Stimulated activated CD8-positive, alpha-beta memory T cell treated with anti-CD3 and anti-CD28 coated beads, Interleukin-15, amount 100 ng/mL, for 4 hours (primary cell): ENCODE data around the gene LRRC10B.

Experiments used
- DNase-seq, 2 donors: peaks; one replicate each; pipeline ENCODE4 v3.0.0-alpha.2; 2020; ENCODE audit warnings: low read depth in 2 of 2

The LRRC10B gene

DNA sequence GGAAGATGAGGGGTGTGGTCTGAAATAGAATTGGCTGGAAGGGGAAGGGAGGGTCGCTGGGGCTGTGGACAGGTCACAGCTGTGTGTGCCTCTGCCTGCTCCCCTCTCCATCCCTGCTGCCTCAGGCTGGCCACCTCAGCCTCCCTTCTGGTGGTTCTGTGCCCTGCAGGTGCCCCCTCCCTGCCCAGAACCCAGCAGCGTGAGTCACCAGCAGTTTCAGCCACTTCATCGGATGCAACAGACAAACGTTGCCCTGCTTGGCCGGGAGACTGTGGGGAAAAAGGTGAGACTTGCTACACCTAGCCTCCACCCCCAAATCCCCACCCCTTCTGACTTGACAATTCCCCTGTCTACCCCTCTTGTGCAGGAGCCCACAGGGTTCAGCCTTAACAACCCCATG is 21.8 kb upstream of the LRRC10B start:
- DNase-seq: no peak

DNA sequence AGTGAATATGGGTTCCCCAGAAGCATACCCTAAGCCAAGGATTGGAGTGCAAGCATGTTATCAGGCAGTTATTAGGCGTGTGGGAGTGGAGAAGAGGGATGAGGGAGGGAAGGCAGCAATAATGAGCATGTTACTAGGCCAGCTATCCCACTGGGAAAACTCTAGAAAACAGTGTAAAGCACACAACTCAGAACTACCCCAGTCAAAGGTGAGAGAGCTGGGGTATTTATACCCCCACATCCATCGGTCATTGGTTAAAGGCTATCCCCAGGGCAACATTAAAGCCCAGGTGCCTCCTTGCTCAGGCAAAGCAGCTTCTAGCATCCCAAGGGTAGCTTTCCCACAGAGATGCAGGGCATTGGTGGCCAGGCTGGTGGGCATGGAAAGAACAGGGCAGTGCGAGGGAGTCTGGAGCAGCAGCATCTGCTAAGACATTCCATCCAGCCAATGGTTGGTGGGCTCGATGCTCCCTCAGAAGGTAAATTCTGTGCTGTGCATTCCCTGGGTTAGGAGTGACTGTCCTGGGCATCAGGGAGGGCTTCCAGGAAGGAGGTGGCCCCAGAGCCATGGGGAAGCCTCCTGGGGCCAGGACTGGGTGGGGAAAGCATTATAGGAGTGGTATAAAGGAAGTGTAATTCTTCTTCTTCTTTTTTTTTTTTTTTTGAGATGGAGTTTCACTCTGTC is 21.1 kb upstream of the LRRC10B start:
- DNase-seq: no peak

DNA sequence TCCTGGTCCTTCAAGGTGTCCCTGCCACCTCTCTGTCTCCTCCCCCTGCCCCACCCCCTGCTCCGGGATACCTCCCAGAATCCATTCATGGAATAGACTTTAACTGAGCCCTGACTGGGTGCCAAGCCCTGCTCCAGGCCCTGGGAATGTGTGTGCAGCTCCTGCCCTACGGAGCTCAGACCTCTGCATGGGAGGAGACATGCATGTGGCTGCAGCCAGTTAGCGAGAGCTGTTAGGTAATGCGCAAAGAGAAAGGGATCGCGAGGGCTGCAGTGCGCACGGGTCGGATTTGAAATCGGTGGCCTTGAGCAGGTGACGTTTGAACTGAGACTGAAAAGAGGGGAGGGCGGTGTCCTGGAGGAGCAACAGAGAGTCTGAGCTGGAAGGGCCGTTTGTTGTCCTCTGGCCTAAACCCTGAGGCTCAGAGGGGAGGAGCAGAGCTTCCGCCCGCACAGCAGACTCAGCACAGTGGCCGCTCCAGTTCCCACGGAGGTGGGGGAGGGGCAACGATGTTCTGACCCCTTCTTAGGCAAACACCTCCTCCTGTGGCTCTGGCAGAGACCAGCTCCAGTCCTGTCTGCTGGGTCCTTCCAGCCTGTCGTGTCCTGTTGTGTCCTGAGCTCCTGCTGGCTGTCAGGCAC is 19.8 kb upstream of the LRRC10B start:
- DNase-seq: no peak

DNA sequence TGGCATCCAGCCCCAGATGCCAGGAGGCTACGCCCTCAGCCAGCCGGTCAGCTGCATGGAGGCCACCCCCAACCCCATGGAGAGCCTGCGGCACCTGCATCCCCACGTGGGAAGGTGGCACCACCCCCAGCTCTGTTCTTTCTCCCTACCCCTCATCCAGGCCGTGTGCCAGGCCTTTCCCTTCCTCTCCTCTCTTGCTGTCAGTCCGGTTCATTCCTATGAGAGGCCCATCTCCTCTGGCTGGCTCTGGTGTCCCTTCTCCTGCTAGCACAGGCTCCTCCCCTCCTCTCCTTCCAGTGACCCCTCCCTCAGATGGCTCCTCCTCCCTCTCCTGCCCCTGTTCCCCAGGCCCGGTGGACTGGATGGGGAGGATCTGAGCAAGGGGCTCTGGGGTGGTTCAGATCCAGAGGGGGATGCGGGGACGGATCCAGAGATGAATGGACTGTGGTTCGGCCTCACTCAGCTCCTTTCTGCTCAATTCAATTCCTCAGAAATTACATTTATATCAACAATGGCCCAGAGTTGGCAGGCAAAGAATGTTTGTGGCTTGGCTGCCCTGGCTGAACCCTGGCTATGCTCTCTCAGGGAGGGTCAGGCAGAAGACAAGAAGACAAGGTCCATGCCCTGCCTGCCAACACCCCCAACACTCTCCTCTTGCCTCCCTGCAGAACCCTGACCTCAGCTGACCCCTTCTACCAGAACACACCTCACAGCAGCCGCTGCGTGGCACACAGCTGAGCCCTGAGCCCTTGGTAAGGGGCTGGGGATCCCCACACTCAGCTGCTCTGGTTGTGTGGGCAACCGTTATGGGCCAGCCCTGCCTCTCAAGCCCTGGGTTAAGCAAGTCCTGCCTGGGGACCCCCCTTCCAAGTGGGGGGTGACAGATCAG is 18.5 kb upstream of the LRRC10B start:
- DNase-seq: no peak

DNA sequence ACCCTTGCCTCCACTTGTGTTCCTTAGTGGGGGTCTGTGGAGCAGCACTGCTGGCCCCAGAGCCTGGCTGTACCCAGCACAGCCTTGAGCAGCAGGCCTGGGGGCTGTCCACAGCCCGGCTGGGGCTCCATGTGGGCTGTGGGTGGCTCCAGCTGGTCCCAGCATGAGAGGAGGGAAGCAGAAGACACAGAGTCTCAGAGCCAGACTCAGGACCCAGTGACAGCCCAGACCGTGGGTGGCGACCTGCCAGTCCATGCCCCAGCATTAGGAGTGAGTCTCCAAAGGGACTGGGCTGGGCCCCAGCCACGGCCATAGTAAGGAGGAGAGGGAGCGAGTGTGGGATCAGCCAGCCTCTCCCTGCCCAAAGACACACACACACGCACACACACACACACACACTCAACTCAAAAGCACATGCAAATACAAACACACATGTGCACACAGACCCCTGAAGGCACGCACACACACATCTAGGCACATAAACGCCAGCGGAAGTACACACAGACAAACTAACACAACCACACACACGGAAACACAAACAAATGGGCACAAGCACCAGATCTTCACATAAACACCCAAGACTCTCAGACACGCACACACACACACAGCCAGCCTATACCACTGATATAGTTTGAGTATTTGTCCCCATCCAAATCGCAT is 16.7 kb upstream of the LRRC10B start:
- DNase-seq: no peak

DNA sequence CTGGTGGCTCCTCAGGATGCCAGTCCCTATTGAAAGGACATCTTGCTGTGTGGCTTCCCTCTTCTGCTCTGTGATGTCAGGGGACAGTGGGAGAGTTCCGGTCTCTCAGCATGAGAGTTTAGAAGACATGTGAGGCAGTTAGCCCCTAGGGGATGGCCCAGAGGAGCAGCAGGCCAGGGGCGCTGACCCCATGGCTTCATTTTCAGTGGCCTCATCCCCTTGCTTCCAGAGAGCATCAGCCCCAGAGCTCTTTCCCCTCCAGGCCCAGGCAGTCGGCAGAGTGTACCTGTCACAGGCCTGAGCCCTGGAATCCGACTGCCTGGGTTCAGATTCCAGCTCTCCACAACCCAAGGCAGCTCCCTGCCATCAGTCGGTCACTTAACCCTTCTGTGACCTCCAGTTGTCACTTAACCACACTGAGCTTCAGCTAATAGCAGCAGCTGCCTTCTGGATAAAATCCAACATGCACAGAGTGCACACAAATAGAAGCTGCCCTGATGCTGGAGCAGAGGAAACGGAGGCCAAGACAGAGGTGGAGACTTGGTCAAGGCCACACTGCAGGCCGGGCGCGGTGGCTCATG is 14.1 kb upstream of the LRRC10B start:
- DNase-seq: no peak

DNA sequence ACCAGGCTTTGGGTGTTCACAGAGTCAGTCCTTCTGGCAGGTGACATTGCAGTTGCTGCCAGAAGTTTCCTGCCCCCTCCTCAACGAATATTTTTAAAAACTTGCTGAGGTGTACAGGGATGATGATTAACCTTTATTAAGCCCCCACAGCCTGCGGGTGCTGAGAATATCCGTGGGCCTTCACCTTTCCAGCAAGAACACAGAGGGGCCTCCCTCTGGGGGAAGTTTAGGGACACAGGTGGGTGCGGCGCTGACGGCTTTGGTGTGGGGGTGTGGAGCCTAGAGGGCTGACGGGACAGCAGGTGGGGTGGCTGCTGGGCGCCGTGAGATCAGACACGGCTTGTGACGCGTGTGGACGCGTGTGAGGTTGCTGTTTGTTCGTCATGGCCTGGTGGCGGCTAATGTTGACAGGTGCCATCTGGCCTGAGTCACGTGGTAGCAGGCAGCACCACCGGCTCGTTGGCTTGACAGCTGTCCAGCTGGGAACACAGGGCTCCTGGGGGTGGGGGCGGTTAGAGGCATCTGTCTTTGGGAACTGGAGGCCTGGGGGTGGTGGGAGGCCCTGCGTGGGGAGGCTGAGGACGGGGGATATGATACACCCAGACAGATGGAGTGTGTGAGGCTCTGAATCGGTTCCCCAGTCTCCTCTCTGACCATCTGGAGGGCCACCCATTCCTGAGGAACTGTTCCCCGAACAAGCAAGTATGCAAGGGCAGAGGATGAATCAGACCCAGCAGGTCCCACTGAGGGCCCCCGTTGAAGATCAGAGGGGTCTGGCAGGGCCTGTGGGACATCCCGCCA is 12.5 kb upstream of the LRRC10B start:
- no peak for DNase-seq

DNA sequence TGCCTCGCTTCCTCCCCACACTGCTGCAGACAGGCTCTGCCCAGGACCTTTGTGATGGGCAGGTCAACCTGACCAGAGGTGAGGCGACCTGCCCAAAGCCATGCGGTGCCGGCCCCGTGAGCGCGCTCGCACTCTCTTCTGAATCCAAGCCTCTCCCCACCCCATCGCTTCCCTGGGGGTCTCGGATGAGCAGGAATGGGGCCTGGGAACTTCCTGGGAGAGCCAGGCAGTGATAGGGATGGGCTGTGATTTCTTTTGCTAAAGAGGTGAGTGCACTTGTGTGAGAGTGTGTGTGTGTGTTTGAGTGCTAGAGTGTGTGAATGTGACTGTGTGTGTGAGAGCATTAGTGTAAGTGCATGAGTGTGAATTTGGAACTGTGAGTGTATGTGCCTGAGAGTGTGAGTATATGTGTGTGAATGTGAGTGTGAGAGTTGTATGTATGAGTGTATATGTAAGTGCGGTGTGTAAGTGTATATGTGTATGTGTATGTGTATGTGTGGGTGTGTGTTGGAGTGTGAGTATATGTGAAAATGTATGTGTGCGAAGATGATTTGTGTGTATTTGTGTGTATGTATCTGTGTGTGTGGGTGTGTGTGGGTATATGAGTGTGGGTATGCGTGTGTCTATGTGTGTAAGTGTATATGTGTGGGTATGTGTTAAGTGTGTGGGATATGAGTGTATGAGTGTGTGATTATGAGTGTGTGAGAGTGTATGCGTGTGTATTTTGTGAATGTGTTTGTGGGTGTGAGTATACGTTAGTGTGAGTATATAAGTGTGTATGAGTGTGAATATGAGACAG is 11.7 kb upstream of the LRRC10B start:
- DNase-seq: no peak

DNA sequence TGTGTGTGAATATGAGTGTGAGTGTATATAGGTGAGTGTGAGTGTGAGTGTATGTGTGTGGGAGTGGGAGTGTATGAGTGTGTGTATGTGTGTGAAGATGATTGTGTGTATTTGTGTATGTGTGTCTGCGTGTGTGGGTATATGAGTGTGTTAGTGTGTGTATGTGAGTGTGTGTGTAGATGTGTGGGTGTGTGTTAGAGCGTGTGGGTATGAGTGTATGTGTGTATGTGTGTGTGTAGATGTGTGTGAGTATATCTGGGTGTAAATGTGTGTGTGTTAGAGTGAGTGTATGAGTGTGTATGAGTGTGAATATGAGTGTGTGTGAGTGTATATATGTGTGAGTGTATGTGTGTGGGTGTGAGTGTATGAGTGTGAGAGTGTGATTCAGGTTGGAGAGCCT is 11.1 kb upstream of the LRRC10B start:
- DNase-seq: no peak

DNA sequence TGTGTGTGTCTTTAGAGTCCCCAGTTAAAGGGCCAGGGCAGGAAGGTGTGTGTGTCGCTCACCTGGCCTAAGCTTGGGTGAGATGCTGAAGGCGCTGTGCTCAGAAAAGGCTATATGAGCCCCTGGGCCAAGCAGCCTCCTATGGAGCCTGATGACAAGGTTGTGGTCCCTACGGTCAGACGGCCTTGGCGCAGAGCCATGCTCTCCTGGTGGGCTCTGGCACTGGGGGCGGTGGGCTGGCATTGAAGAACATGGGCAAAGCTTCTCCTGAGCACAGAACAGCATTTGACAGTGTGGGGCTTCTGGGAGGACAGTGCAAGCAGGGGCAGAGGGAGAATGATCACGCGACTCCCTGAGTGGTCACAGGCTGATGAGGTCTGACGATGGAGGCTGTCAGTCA is 10.7 kb upstream of the LRRC10B start:
- no peak for DNase-seq

DNA sequence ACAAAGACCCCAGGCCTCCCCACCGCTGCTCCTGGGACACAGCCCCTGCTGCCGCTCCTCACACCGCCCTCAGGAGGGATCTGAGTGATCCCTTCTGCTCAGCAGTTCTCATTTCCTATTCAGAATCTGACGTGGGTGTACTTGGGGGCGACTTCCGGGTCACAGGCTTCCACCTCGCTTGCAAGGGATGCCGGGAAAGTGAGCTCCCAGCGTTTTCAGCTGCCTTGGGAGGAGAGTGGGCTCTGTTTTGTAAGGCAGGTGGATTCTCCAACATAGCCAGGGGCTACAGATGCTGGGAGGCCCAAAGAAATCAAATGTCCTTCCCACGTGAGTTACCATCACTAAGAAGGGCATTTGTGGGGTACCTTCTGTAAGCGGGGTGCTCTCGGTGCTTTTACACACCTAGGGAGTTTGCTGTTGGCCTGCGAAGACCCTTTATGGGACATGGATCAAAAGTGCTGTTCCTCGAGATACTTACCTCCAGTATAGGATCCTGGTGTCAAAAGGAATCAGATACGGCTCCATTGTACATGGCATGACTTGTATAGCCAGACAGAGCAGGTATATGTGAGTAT is 9.7 kb upstream of the LRRC10B start:
- no peak for DNase-seq

DNA sequence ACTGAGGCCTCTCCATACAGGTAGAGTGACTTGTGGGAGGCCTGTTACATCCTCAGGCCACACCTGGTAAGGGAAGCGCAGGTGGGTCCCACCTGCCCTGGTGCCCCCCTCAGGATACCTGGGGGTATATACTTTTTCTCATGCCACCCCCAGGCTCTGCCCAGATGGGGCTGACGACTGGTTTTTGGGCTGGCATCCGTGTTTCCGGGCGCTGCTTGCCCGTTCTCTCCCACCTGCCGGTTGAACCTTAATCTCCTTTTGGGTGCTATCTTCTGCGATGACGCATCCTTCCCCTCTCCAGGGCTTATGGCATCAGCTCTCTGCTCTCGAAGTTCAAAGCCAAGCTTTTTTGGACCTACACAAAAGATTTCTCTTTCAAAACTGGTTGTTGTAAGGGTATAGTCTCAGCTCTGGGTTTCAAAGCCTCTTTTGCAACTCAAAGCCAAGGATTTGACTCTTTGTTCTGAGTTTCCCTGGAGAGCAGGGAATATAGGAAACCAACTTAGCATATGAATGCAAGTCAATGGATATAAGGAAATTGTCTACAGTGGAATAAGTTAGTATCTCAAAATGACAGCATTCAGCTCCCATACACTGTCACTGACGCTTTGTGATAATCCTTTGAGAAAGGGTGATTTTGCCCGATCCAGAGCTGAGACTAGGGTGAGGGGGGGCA is 8.6 kb upstream of the LRRC10B start:
- no peak for DNase-seq

DNA sequence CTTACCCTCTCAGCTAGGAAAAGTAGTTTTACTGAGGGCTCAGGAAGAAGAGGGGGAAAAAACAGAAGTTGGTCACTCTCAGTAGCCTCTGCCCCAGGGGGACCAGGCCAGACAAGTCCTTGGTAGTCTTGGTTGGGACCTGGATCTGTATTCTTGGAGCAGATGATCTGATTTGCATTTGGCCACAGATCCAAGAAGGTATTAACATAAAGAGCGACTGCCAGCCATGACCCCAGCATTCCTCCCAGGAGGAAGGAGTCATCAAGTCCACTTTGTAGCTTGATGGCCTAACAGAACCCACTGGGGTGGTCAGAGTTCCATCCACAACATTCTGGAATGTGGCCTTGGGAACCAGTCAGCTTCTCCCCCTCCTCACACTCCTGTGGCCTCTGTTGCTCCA is 6.0 kb upstream of the LRRC10B start:
- DNase-seq: no peak

DNA sequence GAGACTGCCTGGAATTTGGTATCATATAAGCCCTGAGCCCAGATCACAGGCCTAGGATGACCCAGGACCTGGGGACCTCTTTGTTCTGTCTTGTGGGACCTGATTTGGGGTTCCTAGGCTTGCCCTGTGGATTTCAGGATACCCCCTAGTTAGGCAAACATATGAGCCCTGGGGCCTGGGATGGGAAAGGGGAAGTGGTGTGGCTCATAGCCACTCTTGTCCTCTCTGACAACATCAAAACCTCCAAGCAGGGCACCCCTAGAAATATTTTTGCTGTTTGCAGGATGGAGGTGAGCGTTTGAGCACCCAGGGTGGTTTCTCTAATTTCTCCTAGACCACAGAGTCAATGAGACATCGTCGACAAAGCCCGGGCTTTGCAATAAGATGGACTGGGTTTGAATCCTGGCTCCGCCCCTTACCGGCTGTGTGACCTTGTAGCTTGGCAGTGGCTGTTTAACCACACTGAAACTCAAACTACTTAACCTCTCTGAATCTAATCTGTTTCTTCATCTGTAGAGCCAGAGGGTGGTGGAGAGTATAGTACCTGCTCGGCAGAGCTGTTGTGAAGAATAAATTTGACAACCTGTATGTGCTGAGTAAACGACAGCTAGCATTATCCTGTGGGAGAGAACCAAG is 5.3 kb upstream of the LRRC10B start:
- no peak for DNase-seq

DNA sequence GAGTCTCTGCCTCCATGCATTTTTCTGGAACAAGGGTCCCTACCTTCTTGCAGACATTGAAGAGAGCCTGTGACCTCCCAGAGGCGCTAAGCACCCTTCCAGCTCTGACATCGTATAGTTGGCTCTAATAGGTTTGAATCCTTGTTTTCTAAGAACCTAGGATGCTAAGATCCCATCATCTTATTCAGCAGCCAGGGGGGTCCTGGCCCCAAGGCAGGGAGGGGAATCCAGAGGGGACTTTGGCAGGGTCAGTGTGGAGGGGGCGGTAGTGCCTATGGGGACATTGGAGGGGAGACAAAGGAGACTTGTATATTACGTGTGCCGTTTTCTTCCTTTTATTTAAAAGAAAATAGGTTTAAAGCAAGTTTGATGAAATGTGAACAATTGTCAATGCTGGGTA is 3.4 kb upstream of the LRRC10B start:
- DNase-seq: no peak

DNA sequence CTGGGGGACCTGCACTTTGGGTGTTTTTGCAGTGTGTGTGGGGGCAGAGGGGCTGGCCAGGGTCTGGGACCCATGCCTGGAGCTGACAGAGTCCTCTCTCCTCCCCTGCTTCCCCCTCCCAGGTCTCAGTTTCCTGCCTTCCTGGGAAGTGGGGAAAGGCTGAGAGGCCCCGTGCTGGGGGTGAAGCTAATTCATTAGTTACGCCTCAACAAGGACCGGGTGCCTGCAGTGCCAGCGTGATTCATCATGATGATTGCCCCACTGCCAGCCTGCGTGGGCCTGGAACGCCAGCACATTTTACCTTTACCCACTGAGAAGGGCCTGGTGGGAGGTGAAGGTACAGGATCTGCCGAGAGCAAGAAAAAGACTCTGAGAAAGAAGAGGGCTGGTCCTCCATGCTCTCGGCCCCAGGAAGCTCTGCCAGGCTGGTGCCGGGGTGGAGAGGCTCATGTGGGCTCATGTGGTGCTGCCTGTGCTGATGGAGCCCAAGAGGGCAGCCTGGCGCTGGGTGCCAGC is 2.9 kb upstream of the LRRC10B start:
- DNase-seq: no peak

DNA sequence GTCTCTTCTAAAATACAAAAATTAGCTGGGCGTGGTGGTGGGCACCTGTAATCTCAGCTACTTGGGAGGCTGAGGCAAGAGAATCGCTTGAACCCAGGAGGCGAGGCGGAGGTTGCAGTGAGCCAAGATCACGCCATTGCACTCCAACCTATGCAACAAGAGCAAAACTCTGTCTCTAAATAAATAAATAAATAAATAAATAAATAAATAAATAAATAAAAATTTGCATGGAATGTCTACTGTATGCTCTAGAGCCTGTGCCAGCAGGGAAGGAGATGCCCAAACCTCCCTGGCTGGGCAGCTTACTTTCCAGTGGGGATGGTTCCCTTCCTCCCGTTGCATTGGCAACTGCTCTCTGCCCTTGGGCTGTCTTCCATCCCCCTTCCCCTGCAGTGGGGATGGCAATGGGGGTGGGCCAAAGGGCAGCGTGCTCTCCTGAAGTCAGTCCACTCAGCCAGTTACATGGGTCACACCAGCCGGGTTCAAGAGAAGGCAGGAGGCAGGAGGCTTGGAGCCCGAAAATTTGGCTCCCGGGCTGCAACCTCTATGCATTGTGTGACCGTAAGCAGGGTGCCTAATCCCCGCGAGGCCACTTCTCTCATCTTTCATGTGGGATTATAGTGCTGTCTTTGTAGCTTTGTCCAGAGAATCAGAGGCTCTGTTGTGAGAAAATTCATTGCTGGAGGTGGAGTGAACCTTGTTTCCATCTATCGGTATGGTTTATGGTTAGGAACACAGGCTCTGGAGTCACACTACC is 1.4 kb upstream of the LRRC10B start:
- no peak for DNase-seq
